Activated effector memory CD4-positive, alpha-beta T cell treated with anti-CD3 and anti-CD28 coated beads, Interleukin-2, amount 50 U/mL, for 16 hours (primary cell): Measurements from ENCODE around the gene GALNT9.

Experiments
- DNase-seq: peaks from one replicate; pipeline ENCODE4 v3.0.0-alpha.2; 2020

The GALNT9 gene

DNA sequence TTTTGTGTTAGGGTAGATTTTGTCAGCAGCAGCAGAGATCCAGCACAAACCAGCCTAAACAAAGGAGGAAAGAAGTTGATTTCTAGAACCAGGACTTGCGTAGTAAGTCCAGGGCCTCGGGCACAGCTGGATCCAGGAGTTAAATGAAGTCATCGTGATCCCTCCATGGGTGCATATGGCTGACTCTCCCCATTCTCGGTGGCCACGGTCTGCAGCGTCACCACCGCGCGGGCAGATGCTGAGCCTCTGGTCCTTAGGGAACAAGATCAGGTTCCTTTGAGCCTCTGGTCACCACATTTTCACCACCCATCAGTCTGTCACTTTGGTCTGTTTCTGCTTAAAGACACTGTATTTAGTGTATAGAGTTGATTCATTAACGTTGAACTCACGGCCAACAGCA, 14.8 kb upstream of the GALNT9 start:
- DNase-seq = no peak

DNA sequence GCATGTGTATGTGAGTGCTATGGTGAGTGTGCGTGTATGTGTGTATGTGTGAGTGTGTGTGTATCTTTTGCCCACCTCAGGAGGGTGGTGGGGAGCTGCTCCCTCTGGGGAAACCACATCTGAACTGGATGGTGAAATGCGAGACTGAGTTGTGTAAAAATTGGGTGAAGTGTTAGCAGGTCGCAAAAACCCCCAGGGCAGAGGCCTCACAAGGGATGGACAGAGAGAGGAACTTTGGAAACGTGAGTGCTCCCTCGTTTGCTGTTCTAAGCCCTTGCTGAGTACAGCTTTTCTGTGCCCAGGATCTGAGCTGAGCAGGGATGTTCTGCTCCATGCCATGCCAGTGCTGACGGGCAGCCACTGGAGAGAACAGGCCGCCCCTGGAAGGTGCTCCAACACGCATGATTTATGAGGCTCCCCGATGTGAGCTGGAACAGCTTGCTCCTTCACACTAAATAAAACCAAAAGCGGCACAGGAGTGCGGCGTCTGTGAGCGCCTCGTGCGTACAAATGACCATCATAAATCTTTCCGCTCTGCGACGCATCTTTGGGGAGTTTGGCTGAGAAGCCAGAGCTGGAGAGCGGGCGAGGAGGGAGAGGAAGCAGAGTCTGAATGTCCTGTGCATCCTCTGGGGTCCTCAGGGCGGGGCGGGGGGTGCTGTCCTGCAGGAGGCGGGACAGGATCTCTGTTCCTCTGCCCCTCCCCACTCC, 14.1 kb upstream of the GALNT9 start:
- no peak for DNase-seq

DNA sequence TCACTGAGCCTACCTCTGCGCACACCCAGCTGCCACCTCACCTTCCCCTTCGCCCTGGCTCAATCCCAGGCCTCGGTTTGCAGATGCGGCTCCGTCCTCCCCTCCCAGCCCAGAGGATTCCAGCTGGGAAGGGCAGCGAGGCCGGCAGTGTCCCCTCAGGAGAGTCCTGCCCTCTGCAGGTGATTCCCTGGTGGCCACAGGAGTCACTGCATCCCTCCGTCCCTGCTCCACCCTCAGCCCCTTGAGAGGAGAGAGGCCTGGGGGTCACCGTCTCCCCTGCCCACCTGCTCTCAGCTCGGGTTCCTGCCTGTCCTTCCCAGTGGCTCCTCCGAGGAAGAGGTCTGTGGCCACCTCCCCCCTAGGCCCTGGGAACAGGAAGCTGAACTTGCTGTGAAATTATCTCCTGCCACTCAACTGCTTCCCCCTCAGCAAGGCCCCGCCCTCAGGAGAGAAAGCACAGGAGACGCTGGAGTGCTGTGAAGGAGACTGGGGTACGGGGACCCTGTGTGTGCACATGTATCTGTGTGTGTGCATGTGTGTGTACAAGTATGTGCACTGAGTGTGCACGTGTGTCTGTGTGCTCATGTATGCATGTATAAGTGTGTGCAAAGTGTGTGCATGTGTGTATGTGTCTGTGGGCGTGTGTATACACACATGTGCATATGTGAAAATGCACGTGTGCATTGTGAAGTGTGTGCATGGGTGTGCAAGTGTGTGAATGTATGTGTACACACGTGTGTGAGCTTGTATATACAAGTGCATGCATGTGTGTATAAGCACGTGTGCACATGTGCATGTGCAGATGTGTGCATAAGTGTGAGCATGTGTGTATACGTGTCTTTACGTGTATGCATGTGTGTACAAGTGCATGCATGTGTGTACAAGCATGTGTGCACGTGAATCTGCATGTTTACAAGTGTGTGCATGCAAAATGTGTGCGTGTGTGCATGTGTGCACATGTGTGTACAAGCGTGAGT, 13.2 kb upstream of the GALNT9 start:
- DNase-seq = no peak

DNA sequence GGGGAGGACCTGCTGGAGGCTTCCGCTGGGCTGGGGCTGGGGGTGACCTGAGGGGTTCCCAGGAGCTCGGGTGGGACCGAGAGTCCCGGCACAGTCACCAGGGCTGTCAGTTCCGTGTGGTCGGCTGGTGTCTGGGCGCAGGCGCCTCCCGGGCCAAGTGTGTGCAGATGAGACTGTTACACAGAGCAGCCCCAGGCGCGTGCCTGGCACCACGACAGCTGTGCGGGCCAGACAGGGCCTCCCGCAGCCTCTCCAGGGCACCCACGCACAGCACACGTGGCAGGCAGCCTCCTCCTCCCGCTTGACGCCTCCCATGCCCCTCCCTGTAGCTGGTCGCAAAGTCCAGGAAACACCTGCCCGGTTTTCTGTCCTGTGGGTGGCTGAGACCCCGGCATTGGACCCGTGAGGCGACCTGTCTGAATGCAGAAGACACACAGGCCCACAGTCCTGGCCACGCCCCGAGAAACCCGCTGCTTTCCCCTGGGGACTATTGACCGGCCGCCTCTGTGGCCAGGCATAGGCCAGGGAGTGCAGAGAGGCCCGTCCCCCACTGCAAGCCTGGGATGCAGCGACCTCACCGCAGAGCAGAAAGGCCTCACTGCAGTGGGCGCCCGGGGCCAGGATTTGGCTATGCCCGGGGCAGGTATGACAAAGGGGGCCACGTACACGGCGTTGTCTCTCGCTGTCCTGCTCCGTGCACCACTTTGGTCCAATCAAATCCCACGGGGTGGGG, 12.1 kb upstream of the GALNT9 start:
- DNase-seq = no peak

DNA sequence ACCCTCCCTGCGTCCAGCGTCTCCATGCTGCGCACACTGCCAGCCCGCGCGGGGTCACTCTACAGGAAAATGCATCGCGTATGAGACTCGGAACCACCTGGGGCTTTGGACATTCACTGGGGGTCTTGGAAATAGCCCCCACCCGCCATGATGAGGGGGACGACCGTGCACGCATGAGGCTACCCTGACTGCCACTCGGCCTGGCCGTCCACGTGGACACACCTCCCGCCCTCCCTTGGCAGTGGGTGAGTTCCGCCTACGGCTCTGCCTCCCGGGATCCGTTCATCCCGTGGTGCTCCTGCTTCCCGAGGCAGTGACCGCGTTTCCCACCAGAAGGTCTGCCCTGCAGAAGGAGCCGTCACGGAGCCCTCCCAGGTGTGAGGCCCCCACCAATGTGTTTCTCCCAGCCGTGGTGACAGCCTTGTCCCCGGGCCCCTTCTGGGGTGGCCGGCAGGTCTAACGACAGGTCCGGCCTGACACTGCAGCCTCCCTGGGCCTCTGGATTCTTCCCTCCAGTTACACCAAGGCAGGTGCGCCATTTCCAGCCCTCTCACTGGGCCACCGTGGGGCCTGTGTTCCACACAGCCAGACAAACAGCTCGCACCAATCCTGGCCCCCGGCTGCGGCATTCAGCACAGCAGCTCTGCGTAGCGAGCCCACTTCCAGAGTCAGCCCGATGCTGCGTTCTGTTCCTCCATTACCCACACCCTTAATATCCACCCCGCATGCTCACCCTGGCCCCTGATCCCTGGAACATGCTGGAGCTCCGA, 11.1 kb upstream of the GALNT9 start:
- DNase-seq = no peak

DNA sequence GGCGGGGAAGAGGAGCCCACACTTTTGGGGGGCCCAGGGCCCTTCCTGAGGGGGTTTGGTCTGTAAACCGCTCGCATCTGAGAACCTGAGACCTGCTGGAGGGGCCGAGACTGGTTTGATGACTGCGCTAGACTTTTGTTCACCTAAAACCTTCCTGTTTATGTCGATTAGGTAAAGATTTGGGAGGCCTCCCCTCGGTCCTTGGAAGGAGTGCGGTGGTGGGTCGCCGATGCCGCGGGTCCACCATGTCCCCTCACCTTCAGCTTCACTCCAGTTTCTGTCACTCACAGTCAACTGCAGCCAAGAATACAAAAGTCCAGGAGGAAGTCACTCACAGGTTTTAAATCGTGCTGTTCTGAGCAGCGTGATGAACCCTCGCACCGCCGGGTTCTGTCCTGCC, 10.5 kb upstream of the GALNT9 start:
- no peak for DNase-seq

DNA sequence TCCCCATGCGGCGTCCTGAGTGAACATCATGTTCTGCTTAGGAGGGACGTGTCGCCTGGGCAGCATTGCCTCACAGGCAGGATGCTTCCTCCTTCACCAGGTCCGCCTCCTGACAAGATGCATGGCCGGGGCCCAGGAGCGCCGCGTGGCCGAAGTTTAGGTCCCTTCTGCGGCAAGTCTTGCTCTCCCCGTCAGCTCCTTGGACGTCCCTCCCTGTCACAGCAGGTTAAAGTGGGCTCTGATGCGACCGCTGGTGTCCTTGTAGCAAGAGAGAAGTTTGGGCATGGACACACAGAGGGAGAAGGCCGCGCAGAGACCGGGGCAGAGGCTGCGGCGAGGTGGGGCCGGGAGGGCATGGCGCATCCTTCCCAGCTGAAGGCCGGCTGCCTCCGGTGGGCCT, 9.4 kb upstream of the GALNT9 start:
- no peak for DNase-seq

DNA sequence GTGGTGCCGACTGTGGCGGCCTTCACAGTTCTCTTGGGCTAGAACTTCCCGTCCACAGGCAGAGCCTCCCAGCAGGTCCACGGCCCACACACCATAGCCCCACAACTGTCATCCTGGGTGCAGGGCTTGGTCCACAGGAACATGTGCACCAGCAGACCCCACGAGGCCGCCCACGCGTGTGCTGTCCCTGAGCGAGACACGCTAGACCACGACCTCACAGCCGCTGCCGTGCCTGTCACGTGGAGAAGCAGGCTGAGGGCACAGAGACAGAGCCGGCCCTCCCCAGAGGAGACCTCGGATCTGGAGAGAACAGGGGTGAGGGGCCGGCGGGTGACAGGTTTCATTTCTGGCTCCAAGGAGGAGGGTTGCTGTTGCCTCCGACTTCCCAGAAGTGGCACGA, 8.9 kb upstream of the GALNT9 start:
- DNase-seq = no peak

DNA sequence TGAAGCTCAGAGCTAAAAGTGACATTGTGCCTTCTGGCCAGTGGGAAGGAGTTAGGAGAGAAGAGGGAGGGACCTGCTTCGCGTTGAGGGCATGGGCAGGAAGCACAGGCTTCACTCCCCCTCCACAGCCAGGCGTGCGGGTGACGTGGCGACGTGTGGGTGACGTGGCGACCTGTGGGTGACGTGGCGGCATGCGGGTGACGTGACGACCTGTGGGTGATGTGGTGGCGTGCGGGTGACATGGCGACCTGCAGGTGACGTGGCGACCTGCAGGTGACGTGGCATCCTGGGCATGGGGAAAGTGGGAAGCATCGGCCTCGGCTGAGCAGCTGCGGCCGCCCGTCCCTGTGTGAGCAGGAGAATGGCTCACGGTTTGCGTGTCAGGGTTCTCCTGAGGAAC, 8.2 kb upstream of the GALNT9 start:
- DNase-seq = no peak

DNA sequence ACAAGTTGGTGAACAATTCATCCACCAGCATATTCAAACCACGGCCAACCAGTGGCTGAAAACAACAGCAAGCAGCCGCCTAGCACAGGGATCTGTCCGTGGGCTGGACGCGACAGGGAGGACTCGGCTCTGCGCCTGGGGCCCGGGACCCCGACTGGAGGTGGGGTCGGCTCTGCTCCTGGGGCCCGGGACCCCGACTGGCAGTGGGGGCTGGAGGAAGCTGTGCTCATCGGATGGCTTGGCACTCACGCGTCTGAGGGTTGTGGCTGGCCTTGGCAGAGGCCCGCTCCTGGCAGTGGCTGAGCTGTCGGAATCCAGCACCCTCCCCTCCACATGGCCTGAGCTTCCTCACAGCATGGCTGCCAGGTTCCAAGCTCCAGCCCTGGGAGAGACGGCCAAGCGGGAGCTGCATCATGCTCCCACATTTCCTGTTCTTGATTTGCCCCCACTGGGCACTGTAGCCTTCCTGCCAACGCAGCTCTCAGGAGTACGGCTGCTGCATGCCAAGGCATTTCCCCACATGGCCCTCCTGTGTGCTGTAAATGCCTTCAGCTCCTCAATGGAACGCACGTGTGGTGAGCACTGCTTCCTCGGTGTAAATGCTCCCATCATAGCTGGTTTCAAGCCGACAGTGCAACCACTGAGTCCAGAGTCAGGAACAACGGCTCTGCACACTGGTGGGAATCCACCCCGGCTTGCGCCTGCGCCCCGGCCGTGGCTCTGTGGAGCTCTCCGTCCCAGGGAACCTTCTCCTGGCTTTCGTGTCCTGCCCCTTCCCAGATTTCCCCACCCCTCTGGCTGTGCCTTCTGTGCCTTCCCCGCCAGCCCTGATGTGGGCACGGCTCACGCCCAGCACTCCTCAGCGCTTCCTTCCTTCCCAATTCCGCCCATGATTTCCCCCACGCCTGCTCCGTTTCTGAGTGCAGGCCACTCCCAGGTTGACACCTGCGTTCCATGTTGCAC, 7.3 kb upstream of the GALNT9 start:
- no peak for DNase-seq

DNA sequence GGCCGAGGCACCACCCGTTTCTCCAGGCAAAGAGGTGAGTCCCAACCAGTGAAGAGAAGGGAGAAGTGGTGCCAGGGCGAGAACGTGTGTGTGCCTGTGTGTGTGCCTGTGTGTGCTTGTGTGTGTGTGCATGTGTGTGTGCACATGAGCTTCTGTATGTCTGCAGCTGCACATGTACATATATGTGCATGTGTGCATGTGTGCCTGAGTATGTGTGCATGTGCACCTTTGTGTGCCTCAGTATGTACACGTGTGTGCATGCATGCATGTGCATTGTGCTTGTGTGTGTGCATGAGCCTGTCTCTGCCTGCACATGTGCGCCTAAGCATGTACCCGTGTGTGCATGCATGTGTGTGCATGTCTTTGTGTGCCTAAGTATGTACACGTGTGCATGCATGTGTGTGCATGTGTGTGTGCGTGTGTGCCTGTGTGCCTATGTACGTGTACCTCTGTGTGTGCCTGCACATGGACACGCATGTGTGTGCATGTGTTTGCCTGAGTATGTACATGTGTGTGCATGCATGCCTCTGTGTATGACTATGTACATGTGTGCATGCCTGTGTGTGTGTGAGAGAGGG, 5.9 kb upstream of the GALNT9 start:
- DNase-seq = no peak

DNA sequence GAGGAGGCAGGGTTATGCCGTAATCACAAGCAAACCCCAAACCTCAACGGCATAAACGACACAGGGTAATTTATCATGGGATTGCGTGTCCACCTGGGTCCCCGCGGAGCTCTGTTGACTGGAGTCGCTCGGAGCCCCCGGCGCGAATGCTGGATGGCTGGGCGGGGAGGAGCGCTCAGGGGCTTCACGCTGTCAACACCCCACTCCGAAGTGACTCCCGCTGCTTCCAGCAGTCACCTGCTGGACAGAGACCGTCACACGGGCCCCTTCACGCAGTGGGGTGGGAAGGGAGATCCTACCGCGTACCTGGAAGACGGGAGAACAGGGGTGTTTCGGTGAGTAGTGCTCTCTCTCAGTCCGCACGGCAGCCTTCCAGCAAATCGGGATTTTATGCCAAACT, 4.4 kb upstream of the GALNT9 start:
- DNase-seq = no peak

DNA sequence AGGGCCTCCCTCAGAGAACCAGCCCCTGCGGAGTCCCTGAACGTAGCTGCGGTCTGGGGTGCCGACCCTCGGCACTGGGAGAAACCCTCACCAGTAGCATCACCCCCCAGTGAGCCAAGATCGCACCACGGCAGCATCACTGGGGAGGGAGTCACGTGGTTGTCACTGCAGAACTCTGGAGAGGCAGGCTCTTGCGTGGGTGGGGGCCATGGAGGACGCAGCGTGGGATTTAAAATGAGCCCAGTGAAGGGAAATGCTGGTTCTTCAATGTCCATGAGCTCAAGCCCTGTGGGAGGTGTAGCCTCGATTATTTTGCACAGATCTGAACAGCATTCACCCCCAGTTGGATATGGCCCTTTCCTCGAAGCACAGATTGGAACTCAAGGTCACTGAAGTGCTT, 3.9 kb upstream of the GALNT9 start:
- DNase-seq = no peak

DNA sequence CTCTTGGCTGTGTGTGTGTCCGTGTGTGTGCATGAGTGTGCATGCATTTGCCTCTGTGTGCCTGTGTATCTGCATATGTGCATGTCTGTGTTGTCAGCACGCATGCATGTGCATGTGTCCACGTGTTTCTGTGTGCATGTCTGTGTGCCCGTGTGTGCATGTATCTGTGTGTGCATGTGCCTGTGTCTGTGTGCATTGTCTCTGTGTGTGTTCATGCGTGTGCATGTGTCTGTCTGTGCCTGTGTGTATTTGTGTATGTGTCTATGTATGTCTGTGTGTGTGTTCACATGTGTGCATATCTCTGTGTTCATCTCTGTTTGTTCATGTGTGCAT, 1.1 kb upstream of the GALNT9 start:
- DNase-seq = no peak

DNA sequence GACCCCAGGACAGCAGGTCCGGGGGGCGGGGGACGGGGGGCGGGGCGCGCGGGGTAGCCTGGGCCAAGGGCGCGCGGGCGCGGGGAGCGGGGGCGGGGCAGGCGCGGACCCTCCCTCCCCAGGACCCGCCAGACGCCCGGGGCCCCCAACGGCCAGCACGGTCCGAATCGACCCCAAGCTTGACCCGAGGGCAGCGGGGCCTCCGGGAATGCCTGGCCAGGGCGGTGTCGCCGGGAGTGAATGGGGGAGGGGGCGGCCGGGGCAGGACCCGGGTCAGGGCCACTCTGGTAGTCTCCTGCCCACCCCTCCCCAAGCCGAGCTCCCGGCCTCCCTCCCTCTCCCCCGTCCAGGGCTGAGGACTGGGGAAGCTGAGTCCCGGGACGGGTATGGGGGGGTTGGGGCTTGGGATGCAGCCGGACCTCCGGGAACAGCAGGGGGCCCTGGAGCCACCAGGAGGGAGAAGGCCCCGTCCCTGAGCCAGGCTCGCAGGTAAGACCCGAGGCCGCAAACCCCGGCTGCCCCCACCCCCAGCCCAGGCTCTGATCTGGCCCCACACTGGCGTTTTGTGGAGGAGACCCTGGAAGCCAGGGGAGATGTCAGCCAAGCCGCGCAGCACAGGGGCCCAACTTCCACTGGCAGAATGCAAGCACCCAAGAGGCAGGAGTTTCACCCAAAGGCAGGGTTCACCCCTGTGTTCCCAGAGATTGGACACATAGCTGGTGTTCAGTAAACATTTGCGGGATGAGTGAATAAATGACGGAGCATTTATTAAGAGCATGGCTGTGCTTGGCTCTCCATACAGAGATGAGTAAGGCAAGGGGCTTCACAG, 545 bp upstream of the GALNT9 start:
- DNase-seq = no peak

DNA sequence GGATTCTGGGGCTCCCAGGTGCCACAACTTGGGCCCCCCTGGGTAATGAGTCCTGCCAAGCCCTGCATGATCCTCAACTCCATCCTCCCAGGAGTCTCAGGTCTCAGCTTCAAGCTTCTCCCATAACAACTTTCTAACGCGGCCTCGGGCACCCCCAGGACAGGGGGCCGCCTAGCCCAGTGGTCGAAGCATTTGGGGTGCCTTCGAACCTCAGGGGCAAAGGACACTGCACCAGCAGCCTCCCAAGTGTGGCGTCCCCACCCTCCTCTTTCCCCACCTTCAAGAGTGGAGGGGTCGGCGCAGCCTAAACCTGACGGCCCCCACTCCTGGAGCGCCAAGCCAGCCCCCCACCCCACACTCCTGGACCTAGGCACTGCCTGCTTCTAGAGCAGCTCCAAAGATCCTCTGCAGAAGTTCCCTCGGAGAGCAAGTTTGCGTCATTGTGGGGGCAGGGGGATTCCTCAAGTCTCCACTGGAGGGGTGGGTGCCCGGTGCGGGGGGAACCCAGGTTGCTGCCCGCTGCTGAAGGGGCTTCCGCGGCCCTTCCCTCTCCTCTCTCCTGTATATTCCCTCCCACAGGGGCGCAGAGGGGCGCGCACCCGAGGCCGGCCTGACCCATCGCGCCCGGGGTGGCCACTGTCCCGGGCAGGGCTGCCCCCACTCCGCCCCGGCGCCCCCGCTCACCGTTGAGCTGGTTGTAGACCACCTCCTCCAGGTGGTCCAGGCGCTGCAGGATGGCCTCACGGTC, 933 bp downstream of the GALNT9 start:
- no peak for DNase-seq

DNA sequence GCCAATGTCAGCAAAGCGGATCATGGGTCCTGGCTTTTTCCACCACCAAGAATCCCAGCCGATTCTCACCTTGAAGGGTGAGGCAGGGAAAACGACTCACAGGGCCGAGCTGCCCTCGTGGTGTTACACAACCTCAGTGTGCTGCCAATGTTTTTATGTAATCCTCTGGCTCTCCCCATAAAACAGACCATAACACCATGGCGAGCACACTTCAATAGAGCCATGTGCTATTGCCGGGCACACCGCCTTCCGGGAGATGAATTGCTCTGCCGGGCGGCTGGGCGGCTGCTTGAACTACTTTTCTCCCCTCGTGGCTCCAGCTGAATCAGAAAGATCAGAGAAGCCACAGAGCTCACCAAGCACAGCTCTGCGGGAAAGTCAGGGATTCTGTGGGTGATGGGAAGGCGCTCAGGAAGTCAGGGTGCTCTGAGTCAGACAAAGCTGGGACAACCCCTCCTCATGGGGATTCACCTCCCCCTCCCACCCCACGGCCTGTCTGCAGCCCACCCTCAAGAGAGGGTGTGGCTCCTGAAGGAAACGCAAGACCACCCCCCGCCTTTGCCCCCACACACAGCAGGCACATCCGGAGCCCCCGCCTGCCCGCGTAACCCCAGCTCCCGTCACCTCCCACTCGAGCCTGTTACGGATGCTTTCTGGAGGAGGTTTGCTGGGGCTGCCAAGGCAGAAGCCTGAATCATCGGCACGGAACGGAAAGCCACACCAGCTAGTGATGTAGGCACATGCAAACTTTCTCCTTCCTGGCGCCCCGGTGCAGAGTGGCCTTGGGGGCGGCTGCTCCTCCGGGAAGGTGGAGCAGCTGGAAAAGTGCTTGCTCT, 1.8 kb downstream of the GALNT9 start:
- DNase-seq = peak; percentile 77

DNA sequence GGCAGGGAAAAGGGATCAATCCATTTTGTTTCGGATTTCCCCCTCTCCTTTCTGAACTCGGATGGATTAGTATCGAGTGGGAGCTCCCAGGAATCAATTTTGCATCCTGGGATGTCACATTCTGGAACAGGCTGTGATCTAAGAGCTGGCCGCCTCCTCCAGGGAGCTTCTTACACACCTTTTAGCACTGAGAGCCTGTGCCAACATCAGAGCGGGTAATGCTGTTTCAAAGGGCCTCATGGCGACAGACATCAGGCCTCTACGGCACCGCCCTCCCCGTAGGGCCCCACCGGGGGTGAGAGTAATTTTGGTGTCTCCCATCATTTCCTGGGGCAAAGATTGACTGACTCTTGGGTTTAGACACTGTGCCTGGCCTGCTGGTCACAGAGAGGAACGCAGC, 2.7 kb downstream of the GALNT9 start:
- DNase-seq = no peak

DNA sequence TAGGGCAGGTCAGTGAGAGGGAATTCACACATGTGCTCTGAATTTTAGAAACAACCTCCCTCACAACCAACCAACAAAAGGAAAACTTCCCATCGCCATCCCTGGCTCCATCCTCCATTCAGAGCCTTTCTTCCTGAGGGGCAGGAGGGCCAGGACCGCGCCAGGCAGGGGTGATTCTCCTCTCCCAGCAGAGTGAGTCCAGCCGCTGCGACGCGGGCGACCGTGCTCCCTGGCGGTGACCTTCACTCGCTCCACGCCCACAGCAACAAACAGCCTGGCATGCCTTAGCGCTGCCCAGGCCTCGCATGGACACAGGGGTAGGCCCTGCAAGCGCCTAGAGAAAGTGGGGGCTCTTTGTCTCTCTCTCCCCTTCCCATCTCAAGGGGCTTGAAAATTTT, 3.7 kb downstream of the GALNT9 start:
- no peak for DNase-seq
